ENCODE data around the gene MTSS2.
"Not testable (repeated sequence)": the region's sequence is repeated elsewhere in the genome, so short reads cannot be mapped to it uniquely, and the experiment has no call there.

MTSS2 gene

GRCh38 chr16:70649300-70649699, 36.6 kb downstream of the MTSS2 start:
- DNase-seq, result no peak

GRCh38 chr16:70648606-70649005, 37.2 kb downstream of the MTSS2 start:
- no peak for DNase-seq

- DNase-seq, result no peak
Measured at GRCh38 chr16:70647441-70648359, 38.2 kb downstream of the MTSS2 start.

- peak; percentile 29 for DNase-seq
Measured at GRCh38 chr16:70646260-70647241, 39.3 kb downstream of the MTSS2 start, which contains the start of gene IL34. Gene IL34 (plus strand): TSS chr16:70646559. CDS start chr16:70646948, 389 bp downstream.

- DNase-seq, result no peak
Measured at GRCh38 chr16:70644763-70645597, 40.9 kb downstream of the MTSS2 start.

GRCh38 chr16:70643264-70643663, 42.6 kb downstream of the MTSS2 start:
- DNase-seq, result not testable (repeated sequence)

GRCh38 chr16:70642633-70643032, 43.2 kb downstream of the MTSS2 start:
- DNase-seq, result no peak

GRCh38 chr16:70638814-70639792, 46.8 kb downstream of the MTSS2 start:
- no peak for DNase-seq
